BLaER1 (cell line): ENCODE data around the gene UBE2Q2.
"Not testable (repeated sequence)": the region's sequence is repeated elsewhere in the genome, so short reads cannot be mapped to it uniquely, and the experiment has no call there.

Experiments
- H3K27ac ChIP-seq: shearing (Covaris generic); formaldehyde crosslinking; 2 replicates; pipeline ENCODE4 v1.8.1; 2022
- H3K27me3 ChIP-seq: shearing (Covaris generic); formaldehyde crosslinking; 2 replicates; pipeline ENCODE4 v1.8.1; 2022
- H3K36me3 ChIP-seq: shearing (Covaris generic); formaldehyde crosslinking; 2 replicates; pipeline ENCODE4 v1.8.1; 2022
- H3K4me1 ChIP-seq: shearing (Covaris generic); formaldehyde crosslinking; 2 replicates; pipeline ENCODE4 v1.8.1; 2022
- H3K4me2 ChIP-seq: shearing (Covaris generic); formaldehyde crosslinking; 2 replicates; pipeline ENCODE4 v1.8.1; 2022
- H3K4me3 ChIP-seq: shearing (Covaris generic); formaldehyde crosslinking; 2 replicates; pipeline ENCODE4 v1.8.1; 2022
- H3K9ac ChIP-seq: shearing (Covaris generic); formaldehyde crosslinking; 2 replicates; pipeline ENCODE4 v1.8.1; 2022
- H3K9me3 ChIP-seq: shearing (Covaris generic); formaldehyde crosslinking; 2 replicates; pipeline ENCODE4 v1.8.1; 2022
- H4K20me1 ChIP-seq: shearing (Covaris generic); formaldehyde crosslinking; 2 replicates; pipeline ENCODE4 v1.8.1; 2022
- Cebpa-rat ChIP-seq: shearing (Covaris generic); IDR thresholded peaks from 2 replicates; pipeline ENCODE4 v1.8.1; 2022

Gene UBE2Q2

GRCh38 chr15:75842722-75843677, at the start of gene UBE2Q2:
TSS of gene UBE2Q2 (plus strand) at chr15:75843447. CDS start at chr15:75843667, 220 bp downstream.
- peaks cover 35% of the 10 kb centered on the region for H3K4me1 ChIP-seq
- H3K4me2 ChIP-seq: peak within 1 kb of the TSS; percentile 92
- H3K9ac ChIP-seq: peak within 1 kb of the TSS; percentile 97
- H3K36me3 ChIP-seq: peaks cover 9% of the 10 kb centered on the region; the same call in 1 of the 2 replicates
- H3K9me3 ChIP-seq: no peaks in the 10 kb centered on the region
- H3K27me3 ChIP-seq: no peaks in the 10 kb centered on the region
- no peak for TF ChIP-seq Cebpa-rat
- peak within 1 kb of the TSS; percentile 97 for H3K4me3 ChIP-seq
- H4K20me1 ChIP-seq: peaks cover 40% of the 10 kb centered on the region
- peak within 1 kb of the TSS; percentile 97 for H3K27ac ChIP-seq

DNA sequence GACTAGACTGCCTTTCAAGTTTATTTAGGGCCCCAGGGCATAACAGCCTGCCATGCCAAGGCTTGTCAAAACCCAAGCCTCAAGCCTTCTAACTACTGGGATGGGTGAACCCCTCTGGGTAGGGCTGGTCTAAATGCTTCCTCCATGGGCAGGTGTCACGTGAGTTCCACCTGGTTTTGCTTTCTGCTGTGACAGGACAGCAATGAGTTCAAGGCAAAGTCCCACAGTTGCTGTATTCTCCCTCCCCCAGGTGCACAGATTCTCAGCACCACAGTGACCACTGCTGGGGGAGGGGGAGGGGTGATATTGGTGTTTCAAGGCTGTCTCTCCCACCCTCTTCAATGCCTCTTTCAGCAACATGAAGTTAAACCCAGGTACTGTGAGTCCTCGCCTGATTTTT, 46.9 kb upstream of the UBE2Q2 start:
- no peak overlapping the region for H3K9ac ChIP-seq

GRCh38 chr15:75797146-75797545, 46.1 kb upstream of the UBE2Q2 start:
- not testable (repeated sequence) for H3K36me3 ChIP-seq, H4K20me1 ChIP-seq, H3K4me1 ChIP-seq, H3K27me3 ChIP-seq, H3K4me3 ChIP-seq, H3K27ac ChIP-seq, H3K9ac ChIP-seq, H3K4me2 ChIP-seq, H3K9me3 ChIP-seq

More for the DNA sequence above, 46.9 kb upstream of the UBE2Q2 start:
- Histone ChIP-seq H4K20me1 (no peaks in the 10 kb centered on the region), H3K27me3 (no peaks in the 10 kb centered on the region), H3K9me3 (no peaks in the 10 kb centered on the region), H3K4me1 (no peaks in the 10 kb centered on the region), H3K4me3 (no peak overlapping the region), H3K27ac (no peak overlapping the region), H3K4me2 (no peak overlapping the region), H3K36me3 (no peaks in the 10 kb centered on the region)
- TF ChIP-seq Cebpa-rat: no peak

- H3K4me3 ChIP-seq: no peak overlapping the region
- no peak overlapping the region for H3K27ac ChIP-seq
- no peaks in the 10 kb centered on the region for H4K20me1 ChIP-seq
- H3K27me3 ChIP-seq: no peaks in the 10 kb centered on the region
- H3K4me1 ChIP-seq: peaks cover 5% of the 10 kb centered on the region; the same call in 1 of the 2 replicates
- H3K9me3 ChIP-seq: no peaks in the 10 kb centered on the region
- H3K4me2 ChIP-seq: no peak overlapping the region
- H3K9ac ChIP-seq: no peak overlapping the region
- no peak for TF ChIP-seq Cebpa-rat
- H3K36me3 ChIP-seq: no peaks in the 10 kb centered on the region
These were observed 44.1 kb upstream of the UBE2Q2 start for GRCh38 chr15:75799190-75799589.

GRCh38 chr15:75800409-75800808, 42.8 kb upstream of the UBE2Q2 start:
- H3K27me3 ChIP-seq, H3K36me3 ChIP-seq, H3K4me2 ChIP-seq, H4K20me1 ChIP-seq, H3K27ac ChIP-seq, H3K4me3 ChIP-seq, H3K4me1 ChIP-seq, H3K9ac ChIP-seq, H3K9me3 ChIP-seq: not testable (repeated sequence)

DNA sequence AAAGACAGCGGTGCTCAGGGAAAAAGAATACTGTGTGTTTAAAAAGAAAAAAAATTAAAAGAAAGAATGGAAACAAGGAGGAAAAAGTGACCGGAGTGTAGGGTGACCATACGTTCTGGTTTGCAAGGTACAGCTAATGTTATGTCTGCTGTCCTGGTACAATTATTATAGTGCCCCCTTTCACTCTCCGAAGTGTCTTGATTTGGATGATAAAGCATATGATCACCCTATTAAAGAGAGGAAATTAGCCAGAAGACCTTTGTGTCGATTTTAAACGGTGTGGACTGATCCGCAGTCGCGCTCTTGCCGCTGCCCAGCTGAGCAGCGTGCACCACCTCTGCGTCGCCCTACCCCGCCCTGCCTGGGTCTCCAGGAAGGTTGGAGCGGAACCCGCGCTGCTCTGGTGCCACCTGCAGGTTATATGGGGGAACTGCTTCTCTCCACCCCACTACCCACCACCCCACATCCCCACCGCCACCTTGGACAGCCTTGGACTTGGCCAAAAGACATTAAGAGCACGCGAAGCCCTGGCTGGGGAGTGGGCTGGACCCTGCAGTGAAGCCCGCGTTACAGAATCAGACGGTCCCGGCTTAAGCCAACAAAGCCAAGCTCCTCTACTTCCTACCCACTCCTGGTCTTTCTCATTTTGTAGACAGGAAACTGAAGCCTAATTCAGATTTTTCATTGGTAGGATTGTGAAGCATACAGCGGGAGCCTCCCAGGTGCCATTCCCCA, 41.2 kb upstream of the UBE2Q2 start:
- Histone ChIP-seq H3K9ac (no peak overlapping the region; the same call in 1 of the 2 replicates), H3K27ac (no peak overlapping the region), H3K36me3 (no peaks in the 10 kb centered on the region), H3K9me3 (no peaks in the 10 kb centered on the region), H3K27me3 (no peaks in the 10 kb centered on the region), H3K4me1 (peaks cover 5% of the 10 kb centered on the region; the same call in 1 of the 2 replicates), H3K4me3 (no peak overlapping the region; the same call in 1 of the 2 replicates), H4K20me1 (no peaks in the 10 kb centered on the region), H3K4me2 (peak overlapping the region; percentile 77)
- TF ChIP-seq Cebpa-rat: no peak

GRCh38 chr15:75807486-75807885, 35.8 kb upstream of the UBE2Q2 start:
- not testable (repeated sequence) for H3K9ac ChIP-seq, H3K9me3 ChIP-seq, H3K36me3 ChIP-seq, H3K27me3 ChIP-seq, H4K20me1 ChIP-seq, H3K4me3 ChIP-seq, H3K4me2 ChIP-seq, H3K4me1 ChIP-seq, H3K27ac ChIP-seq

- not testable (repeated sequence) for H3K9ac ChIP-seq, H3K36me3 ChIP-seq, H3K27me3 ChIP-seq, H3K4me3 ChIP-seq, H3K9me3 ChIP-seq, H3K27ac ChIP-seq, H3K4me1 ChIP-seq, H3K4me2 ChIP-seq, H4K20me1 ChIP-seq
These were observed 35.2 kb upstream of the UBE2Q2 start for GRCh38 chr15:75808009-75808408.

DNA sequence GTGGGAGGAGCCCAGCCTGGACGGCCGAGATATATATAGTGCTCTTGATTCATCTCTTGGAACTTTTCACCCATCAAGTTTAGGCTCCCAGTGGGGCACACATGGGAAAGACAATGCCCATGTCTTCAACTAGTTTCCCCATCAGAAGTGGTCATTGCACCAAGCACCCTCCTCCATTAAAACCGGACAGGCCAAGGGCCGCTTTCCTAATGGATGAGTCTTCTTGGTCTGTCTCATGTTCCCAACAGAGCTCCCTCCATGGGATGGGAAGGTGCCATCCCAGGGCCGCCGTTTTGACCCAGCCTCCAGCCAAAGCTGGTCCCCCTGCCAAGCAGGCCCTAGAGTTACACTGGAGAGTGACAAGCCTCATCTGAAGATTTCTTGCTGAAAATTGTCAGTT, 34.7 kb upstream of the UBE2Q2 start:
- H3K9ac ChIP-seq: no peak overlapping the region
- no peaks in the 10 kb centered on the region for H3K36me3 ChIP-seq
- no peak overlapping the region for H3K4me2 ChIP-seq
- no peak overlapping the region for H3K4me3 ChIP-seq
- H3K27me3 ChIP-seq: no peaks in the 10 kb centered on the region
- H3K27ac ChIP-seq: no peak overlapping the region
- no peaks in the 10 kb centered on the region for H3K9me3 ChIP-seq
- TF ChIP-seq Cebpa-rat: no peak
- 0 out of 2 replicates have a peak, but pooled peaks cover 6% of the 10 kb centered on the region for H3K4me1 ChIP-seq
- no peaks in the 10 kb centered on the region for H4K20me1 ChIP-seq
